ENCODE data around the gene CAMKK1.

Gene CAMKK1

DNA sequence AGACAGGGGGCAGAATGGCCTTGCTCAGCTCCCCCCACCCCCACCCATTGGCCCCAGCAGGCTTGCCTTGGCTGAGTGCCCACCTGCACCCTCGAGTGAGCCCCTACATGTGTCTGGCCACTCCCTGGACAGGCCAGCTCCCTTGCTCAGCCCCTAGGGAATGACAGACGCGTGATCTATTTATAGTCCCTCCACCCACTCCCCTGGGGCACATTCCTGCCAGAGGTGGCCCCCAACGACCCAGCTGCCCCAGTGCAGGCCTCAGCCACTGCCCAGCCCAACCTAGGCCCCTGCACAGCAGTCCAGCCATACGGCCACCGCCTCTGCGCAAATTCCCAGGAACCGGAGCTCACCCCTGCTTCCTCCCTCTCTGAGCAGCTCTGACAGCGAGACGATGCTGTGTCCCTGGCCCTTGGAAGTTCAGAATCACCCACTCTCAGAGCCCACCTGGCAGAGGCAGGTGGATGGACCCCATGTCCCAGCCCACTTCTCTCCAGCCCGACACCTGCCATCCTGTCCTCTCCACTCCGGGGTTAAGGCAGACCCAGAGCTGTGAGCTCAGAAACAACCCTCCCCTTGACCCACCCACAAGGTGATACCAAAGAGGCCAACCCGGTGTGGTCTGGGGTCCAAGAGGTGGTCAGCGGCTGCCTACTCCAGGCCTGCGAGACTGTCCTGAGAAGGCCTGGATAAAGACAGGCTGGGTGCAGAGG is 34.9 kb upstream of the CAMKK1 start:
- TF ChIP-seq ESRRG (CRISPR knock-in tag; IDR thresholded peaks at IDR 0.05) (no peak), ISL1 (CRISPR knock-in tag; IDR thresholded peaks at IDR 0.05) (no peak), ZNF70 (CRISPR knock-in tag; IDR thresholded peaks at IDR 0.05) (no peak), PPARA (CRISPR knock-in tag; IDR thresholded peaks at IDR 0.05; ENCODE audit: borderline replicate concordance) (no peak), ZFP3 (CRISPR knock-in tag; IDR thresholded peaks at IDR 0.05) (no peak), TOX (CRISPR knock-in tag; IDR thresholded peaks at IDR 0.05; ENCODE audit: borderline replicate concordance) (no peak), RARB (CRISPR knock-in tag; IDR thresholded peaks at IDR 0.05) (no peak), GLIS3 (CRISPR knock-in tag; IDR thresholded peaks at IDR 0.05) (no peak), ZNF8 (CRISPR knock-in tag; IDR thresholded peaks at IDR 0.05) (no peak), OSR1 (CRISPR knock-in tag; IDR thresholded peaks at IDR 0.05) (no peak), ZFP30 (CRISPR knock-in tag; IDR thresholded peaks at IDR 0.05) (no peak), ZNF565 (CRISPR knock-in tag; conservative IDR thresholded peaks at IDR 0.05; ENCODE audit: low read depth) (no peak)
- TF ChIP-seq, protein P1, sequence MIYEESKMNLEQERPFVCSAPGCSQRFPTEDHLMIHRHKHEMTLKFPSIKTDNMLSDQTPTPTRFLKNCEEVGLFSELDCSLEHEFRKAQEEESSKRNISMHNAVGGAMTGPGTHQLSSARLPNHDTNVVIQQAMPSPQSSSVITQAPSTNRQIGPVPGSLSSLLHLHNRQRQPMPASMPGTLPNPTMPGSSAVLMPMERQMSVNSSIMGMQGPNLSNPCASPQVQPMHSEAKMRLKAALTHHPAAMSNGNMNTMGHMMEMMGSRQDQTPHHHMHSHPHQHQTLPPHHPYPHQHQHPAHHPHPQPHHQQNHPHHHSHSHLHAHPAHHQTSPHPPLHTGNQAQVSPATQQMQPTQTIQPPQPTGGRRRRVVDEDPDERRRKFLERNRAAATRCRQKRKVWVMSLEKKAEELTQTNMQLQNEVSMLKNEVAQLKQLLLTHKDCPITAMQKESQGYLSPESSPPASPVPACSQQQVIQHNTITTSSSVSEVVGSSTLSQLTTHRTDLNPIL (CRISPR knock-in tag; IDR thresholded peaks at IDR 0.05; ENCODE audit: low read depth), result no peak
- TF ChIP-seq, protein P2, sequence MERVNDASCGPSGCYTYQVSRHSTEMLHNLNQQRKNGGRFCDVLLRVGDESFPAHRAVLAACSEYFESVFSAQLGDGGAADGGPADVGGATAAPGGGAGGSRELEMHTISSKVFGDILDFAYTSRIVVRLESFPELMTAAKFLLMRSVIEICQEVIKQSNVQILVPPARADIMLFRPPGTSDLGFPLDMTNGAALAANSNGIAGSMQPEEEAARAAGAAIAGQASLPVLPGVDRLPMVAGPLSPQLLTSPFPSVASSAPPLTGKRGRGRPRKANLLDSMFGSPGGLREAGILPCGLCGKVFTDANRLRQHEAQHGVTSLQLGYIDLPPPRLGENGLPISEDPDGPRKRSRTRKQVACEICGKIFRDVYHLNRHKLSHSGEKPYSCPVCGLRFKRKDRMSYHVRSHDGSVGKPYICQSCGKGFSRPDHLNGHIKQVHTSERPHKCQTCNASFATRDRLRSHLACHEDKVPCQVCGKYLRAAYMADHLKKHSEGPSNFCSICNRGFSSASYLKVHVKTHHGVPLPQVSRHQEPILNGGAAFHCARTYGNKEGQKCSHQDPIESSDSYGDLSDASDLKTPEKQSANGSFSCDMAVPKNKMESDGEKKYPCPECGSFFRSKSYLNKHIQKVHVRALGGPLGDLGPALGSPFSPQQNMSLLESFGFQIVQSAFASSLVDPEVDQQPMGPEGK (CRISPR knock-in tag; IDR thresholded peaks at IDR 0.05; ENCODE audit: borderline replicate concordance), result no peak
- TF ChIP-seq, protein P3, sequence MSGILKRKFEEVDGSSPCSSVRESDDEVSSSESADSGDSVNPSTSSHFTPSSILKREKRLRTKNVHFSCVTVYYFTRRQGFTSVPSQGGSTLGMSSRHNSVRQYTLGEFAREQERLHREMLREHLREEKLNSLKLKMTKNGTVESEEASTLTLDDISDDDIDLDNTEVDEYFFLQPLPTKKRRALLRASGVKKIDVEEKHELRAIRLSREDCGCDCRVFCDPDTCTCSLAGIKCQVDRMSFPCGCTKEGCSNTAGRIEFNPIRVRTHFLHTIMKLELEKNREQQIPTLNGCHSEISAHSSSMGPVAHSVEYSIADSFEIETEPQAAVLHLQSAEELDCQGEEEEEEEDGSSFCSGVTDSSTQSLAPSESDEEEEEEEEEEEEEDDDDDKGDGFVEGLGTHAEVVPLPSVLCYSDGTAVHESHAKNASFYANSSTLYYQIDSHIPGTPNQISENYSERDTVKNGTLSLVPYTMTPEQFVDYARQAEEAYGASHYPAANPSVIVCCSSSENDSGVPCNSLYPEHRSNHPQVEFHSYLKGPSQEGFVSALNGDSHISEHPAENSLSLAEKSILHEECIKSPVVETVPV (CRISPR knock-in tag; IDR thresholded peaks at IDR 0.05), result no peak
- TF ChIP-seq, protein P4, sequence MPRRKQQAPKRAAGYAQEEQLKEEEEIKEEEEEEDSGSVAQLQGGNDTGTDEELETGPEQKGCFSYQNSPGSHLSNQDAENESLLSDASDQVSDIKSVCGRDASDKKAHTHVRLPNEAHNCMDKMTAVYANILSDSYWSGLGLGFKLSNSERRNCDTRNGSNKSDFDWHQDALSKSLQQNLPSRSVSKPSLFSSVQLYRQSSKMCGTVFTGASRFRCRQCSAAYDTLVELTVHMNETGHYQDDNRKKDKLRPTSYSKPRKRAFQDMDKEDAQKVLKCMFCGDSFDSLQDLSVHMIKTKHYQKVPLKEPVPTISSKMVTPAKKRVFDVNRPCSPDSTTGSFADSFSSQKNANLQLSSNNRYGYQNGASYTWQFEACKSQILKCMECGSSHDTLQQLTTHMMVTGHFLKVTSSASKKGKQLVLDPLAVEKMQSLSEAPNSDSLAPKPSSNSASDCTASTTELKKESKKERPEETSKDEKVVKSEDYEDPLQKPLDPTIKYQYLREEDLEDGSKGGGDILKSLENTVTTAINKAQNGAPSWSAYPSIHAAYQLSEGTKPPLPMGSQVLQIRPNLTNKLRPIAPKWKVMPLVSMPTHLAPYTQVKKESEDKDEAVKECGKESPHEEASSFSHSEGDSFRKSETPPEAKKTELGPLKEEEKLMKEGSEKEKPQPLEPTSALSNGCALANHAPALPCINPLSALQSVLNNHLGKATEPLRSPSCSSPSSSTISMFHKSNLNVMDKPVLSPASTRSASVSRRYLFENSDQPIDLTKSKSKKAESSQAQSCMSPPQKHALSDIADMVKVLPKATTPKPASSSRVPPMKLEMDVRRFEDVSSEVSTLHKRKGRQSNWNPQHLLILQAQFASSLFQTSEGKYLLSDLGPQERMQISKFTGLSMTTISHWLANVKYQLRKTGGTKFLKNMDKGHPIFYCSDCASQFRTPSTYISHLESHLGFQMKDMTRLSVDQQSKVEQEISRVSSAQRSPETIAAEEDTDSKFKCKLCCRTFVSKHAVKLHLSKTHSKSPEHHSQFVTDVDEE (CRISPR knock-in tag; IDR thresholded peaks at IDR 0.05), result no peak
- ATAC-seq, result no peak

DNA sequence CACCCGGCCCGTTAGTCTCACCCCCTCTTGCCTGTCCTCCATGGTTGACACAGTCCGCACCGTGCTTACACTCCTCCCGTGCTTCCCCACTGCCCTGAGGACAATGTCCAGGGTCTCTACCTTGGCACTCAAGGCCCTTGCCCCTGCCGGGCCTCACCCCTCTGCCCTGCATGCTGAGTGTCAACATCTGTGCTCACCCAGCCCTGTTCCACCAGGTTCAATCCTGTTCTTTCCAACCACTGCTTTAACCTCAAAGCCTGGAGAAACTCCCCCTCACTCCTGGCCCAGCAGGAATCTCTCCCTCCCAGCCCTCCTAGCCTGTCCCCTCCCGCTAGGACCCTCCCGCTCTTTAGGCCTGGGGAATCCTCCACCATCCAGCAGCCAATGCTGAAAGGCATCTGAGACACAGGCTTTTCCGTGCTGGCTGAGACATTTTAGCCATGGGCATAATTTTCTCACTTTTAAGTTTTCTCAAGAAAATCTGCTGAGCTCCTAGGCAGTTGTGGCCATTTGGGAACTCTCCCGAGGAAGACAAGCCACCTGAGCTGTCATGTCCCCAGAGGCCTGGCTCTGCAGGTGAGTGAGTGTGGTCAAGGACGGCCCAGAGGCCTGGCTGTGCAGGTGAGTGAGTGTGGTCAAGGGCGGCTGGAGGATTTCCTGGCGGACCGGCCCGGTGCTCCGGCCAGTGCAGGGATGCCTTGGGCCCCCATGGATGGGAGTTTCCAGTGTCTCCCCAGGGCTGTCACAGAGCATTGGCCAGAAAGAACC is 34.2 kb upstream of the CAMKK1 start:
- ATAC-seq, result no peak
- TF ChIP-seq, protein P5, sequence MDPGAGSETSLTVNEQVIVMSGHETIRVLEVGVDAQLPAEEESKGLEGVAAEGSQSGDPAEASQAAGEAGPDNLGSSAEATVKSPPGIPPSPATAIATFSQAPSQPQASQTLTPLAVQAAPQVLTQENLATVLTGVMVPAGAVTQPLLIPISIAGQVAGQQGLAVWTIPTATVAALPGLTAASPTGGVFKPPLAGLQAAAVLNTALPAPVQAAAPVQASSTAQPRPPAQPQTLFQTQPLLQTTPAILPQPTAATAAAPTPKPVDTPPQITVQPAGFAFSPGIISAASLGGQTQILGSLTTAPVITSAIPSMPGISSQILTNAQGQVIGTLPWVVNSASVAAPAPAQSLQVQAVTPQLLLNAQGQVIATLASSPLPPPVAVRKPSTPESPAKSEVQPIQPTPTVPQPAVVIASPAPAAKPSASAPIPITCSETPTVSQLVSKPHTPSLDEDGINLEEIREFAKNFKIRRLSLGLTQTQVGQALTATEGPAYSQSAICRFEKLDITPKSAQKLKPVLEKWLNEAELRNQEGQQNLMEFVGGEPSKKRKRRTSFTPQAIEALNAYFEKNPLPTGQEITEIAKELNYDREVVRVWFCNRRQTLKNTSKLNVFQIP (CRISPR knock-in tag; IDR thresholded peaks at IDR 0.05; ENCODE audit: borderline replicate concordance, low read depth), result no peak

DNA sequence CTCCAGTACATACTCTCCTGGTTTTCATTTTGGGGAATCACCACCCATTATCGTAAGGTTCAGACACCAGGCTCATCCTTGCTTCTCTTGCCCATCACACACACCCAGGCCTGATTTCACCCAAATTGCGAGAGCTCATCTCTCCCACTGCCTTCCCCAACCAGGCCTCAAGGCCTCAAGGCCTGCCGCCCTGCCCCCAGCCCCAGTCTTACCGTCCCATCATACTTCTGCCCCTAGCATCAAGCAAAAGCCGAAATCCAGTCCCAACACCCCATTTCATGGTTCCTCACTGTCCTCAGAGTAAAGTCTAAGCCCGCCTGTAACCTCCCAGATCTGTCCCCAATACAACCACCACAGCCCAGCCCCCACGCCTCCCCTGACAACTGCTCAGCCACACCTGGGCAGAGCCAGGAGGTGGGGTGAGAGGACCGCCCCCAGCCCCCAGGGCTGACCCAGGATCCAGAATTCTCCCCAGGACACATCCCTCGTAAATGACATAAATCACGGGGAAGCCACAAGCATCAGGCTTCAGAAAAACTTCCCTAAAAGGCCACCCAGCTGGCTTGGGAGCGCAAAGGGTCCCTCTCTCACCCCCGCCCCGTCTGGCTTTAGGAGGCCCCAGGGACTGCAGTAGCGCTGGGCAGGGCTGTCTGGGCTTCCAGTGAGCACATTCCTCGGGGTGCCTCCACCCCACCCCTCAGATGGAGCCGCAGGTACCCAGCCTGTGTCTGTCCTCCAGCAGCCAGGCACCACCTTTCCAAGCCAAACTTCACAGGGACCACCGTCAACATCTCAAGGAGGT is 33.0 kb upstream of the CAMKK1 start:
- no peak for ATAC-seq
- TF ChIP-seq OSR1 (CRISPR knock-in tag; IDR thresholded peaks at IDR 0.05) (no peak), ZFP30 (CRISPR knock-in tag; IDR thresholded peaks at IDR 0.05) (no peak), SNAI2 (CRISPR knock-in tag; IDR thresholded peaks at IDR 0.05) (no peak), ZC3H10 (CRISPR knock-in tag; IDR thresholded peaks at IDR 0.05) (no peak), RARB (CRISPR knock-in tag; IDR thresholded peaks at IDR 0.05) (no peak), ZNF70 (CRISPR knock-in tag; IDR thresholded peaks at IDR 0.05) (no peak), ZFP3 (CRISPR knock-in tag; IDR thresholded peaks at IDR 0.05) (no peak), CSDC2 (CRISPR knock-in tag; IDR thresholded peaks at IDR 0.05) (no peak)
- TF ChIP-seq, protein P1 (CRISPR knock-in tag; IDR thresholded peaks at IDR 0.05; ENCODE audit: low read depth), result no peak
